GM18858 (cell line): ENCODE results near the gene REXO4.
"Not testable (repeated sequence)": the region's sequence is repeated elsewhere in the genome, so short reads cannot be mapped to it uniquely, and the experiment has no call there.

Source experiments
- ATAC-seq: cut with Tn5 transposase; IDR thresholded peaks from one replicate; pipeline ENCODE4 v1.9.1; 2021; ENCODE audit not compliant: unreplicated experiment

Gene REXO4

GRCh38 chr9:133389562-133389961, 28.2 kb downstream of the REXO4 start:
- ATAC-seq, result no peak

DNA sequence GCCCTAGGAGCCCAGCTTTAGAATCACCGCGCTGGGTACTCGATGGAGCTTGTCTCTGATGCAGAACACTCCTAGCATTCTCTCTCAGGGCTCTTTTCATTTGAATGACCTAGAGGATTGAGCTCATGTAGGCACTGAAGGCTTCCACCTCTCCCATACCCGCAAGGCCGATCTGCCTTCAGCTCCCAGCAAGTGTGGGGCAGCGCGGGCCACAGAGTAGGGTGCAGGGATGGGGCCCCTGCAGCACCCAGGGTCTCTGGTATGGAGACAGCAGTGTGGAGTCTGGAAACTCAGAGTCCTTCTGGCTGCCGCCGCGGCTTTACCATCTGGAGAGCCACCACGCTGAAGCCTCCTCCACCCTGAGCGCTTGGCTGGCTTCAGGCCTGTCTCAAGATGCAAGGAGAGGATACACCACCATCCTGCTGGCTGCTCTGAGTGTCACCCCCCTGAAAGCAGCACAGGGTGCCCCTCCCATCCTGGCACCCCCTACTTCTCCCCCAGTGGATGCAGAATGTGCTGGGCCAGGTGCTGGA, 28.7 kb downstream of the REXO4 start:
- no peak for ATAC-seq

DNA sequence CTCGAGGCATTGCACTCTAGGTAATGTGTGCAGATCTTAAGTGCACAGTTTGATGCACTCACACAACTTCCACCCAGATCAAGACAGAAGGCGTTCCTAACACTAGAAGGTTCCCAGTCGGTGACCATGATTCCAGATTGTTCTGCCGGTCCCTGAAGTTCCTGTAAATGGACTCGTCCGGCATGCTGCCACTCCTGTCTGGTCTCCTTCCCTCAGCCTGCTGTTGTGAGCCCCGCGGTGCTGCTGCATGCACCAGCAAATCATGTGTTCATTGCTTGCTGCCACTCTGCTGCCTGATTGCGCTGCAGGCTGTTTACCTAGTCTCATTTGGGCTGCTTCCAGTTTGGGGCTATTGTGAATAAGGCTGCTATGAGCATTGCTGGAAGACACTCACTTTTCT, 30.1 kb downstream of the REXO4 start:
- ATAC-seq, result no peak

GRCh38 chr9:133386338-133386737, 31.5 kb downstream of the REXO4 start:
- ATAC-seq, result no peak

GRCh38 chr9:133385452-133385851, 32.4 kb downstream of the REXO4 start:
- no peak for ATAC-seq

- ATAC-seq, result no peak
Measured at GRCh38 chr9:133384736-133385321, 33.0 kb downstream of the REXO4 start.

- ATAC-seq, result no peak
Measured at GRCh38 chr9:133383438-133383837, 34.4 kb downstream of the REXO4 start.

DNA sequence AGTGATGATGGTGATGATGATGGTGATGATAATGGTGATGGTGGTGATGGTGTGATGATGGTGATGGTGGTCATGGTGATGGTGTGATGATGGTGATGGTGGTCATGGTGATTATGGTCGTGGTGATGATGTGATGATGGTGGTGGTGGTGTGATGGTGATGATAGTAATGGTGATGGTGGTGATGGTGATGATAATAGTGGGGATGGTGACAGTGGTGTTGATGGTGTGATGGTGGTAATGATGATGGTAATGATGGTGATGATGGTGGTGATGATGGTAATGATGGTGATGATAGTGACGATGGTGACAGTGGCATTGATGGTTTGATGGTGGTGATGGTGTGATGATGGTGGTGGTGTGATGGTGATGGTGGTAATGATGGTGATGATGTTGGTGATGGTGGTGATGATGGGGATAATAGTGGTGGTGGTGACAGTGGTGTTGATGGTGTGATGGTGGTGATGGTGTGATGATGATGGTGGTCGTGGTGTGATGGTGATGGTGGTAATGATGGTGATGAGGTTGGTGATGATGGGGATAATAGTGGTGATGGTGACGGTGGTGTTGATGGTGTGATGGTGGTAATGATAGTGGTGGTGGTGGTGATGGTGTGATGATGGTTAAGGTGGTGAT, 35.2 kb downstream of the REXO4 start:
- ATAC-seq, result no peak

- ATAC-seq, result no peak
Measured at GRCh38 chr9:133380734-133381133, 37.1 kb downstream of the REXO4 start.

DNA sequence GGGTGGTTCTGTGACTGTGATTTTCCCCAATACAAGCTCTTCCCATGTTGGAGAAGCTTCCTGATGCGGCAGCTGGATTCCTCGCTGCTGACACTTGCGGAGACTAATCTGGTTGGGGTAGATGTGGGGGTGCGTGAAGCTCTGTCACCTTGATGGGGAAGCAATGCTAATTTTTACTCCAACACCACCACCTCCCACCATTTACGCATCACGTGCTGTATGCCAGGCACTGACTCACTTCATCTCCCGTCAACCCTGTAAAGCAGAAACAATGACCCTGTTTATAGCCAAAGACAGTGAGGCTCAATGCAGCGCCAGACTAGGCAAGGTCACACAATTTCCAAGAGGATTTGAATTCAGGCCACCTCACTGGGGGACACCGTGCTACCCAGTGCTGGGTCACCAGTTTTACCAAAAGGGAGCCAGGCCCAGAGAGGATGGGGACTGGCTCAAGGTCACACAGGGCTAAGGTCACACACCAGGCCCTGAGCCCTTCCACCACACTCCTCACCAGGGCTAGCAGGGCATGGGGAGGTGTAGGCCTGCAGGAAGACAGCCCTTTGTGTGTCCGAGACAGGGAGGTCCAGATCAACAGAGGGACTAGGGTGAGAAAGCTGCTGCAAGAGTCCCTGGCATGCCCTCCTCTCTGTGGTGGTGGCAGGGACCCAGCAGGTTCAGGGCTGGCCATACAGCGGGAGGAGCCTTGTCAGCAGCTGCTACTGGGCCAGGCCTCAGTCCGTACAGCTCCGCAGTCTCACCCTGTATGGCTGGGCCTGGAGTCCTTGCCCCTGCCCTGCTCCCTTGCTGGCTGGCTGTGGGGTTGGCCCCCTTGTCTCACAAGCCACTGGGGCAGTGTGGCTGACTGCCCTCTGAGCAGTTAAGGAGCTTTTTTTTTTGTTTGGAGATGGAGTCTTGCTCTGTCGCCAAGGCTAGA, 38.4 kb downstream of the REXO4 start:
- ATAC-seq, result no peak

- no peak for ATAC-seq
Measured at GRCh38 chr9:133378408-133378962, 39.3 kb downstream of the REXO4 start.

DNA sequence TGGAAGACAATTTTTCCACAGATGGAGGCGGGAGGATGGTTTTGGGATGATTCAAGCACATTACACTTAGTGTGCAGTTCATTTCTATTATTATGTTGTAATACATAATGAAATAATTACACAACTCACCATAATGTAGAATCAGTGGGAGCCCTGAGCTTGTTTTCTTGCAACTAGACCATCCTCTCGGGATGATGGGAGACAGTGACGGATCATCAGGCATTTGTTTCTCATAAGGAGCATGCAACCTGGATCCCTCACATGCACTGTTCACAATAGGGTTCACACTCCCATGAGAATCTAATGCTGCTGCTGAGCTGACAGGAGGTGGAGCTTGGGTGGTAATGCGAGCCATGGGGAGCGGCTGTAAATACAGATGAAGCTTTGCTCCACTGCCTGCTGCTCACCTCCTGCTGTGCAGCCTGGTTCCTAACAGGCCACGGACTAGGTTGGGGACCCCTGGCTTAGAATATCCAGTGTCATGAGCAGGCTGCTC, 40.0 kb downstream of the REXO4 start:
- no peak for ATAC-seq

- not testable (repeated sequence) for ATAC-seq
Measured at GRCh38 chr9:133377280-133377679, 40.5 kb downstream of the REXO4 start.

- ATAC-seq, result peak; percentile 74
Measured at GRCh38 chr9:133375724-133376654, 41.8 kb downstream of the REXO4 start, which contains the start of the genes STKLD1 and SURF4. STKLD1 (plus strand) TSS chr9:133376366; CDS start chr9:133376474, 108 bp downstream. SURF4 (minus strand) TSS chr9:133376060; CDS start chr9:133375969, 91 bp downstream.

- peak; percentile 9 for ATAC-seq
Measured at GRCh38 chr9:133375116-133375723, 42.6 kb downstream of the REXO4 start.

- ATAC-seq, result no peak
Measured at GRCh38 chr9:133374612-133375115, 43.1 kb downstream of the REXO4 start.

GRCh38 chr9:133372144-133372543, 45.7 kb downstream of the REXO4 start:
- no peak for ATAC-seq

- no peak for ATAC-seq
Measured at GRCh38 chr9:133371261-133371711, 46.5 kb downstream of the REXO4 start.

DNA sequence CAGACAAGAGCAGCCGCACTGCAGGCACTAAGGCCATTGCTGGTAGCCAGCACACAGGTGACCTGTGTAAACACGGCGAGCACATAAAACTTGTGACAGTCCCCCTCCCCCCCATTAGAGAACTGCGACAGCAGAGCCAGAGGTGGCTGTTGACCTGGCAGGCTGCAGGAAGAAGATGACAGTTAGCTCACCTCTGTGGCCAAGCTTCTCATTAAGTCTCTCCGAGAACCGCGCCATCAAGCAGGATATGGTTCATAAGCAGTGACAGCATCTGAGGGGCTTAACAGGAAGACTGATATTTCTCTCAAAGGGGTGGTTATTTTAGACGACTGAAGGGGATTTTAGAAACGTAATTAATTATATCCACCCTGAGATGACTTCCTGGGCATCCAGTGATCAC, 47.1 kb downstream of the REXO4 start:
- no peak for ATAC-seq
